PC-9 (cell line): ENCODE measurements around the gene AOPEP.

Experiments
- CTCF ChIP-seq: fragments of 200-600 bp; sonication (generic); conservative IDR thresholded peaks from 2 replicates; pipeline ENCODE4 v1.6.1; 2017; ENCODE audit warnings: mixed run types, antibody characterized with exemption, mild to moderate bottlenecking, moderate library complexity
- EZH2 ChIP-seq: fragments of 200-600 bp; sonication (generic); IDR thresholded peaks from 2 replicates; pipeline ENCODE4 v1.8.0; 2017; ENCODE audit warnings: antibody characterized with exemption, low read depth

GRCh38 chr9:94974154-94974879 lies 247.8 kb downstream of the AOPEP start:
- TF ChIP-seq CTCF, result no peak
- TF ChIP-seq EZH2, result no peak
